ENCODE data around the gene FOXK1. TPM values are rescaled to one million over a fixed set of nuclear protein-coding genes. Genes with fewer than 3 reads are reported as not detected.
"Not testable (repeated sequence)": the region's sequence is repeated elsewhere in the genome, so short reads cannot be mapped to it uniquely, and the experiment has no call there.

FOXK1 gene
- total RNA-seq, 2 experiments from 2014 or later = 38.5 to 39.6 TPM

DNA sequence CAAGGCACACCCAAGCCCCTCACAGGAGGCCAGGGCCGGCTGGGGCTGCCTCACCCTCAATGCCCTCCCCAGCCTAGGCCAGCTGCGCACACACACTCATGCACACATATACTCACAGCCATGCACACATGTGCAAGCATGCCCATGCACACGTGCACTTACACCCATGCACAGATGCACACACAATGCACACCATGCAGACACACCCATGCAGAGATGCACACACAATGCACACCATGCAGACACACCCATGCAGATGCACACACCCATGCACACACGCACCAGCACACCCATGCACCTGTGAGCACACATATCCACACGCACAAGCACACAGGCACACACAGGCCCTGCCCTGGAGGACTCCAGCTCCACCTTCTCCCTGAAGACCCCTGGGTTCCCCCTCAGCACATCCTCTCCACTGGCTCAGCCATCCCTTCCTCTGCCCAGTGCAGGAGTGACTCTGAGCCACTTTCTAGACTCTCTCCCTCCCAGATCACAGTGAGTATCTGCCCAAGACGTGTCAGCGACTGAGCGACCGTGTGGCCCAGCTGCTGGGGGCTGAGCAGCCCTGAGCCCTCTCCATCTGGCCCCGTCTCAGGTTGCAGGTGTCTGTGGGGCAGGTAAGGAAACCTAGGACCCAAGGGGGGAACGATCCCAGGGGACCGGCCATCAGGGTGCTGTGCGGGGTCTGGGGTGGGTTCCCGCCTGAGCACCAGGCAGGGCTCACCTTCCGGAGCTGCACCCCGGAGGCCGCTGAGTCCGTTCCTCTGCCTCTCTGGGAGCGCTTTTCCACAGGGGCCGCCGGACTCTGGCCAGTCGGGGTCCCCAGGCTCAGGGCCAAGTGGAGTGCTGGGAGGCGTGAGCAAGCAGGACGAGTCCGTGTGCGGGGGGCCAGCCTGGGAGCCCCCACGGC, 119.1 kb downstream of the FOXK1 start:
- H3K27me3 Mint-ChIP-seq = no peaks in the 10 kb centered on the region
- CTCF ChIA-PET = interaction anchor here (1.0 kb wide), 1 partner anchor 82 kb away, joined by 7 read pairs; the partner anchor contains the start of gene RADIL
- no peak overlapping the region for H3K4me3 Mint-ChIP-seq

GRCh38 chr7:4801839-4802231, 119.7 kb downstream of the FOXK1 start:
- intact Hi-C loops (cut with micrococcal nuclease) = no loop called here
- no peaks in the 10 kb centered on the region for H3K36me3 Mint-ChIP-seq (ENCODE audit: low read depth)
- CTCF ChIA-PET = no interaction called here
- TF ChIP-seq, protein P1, sequence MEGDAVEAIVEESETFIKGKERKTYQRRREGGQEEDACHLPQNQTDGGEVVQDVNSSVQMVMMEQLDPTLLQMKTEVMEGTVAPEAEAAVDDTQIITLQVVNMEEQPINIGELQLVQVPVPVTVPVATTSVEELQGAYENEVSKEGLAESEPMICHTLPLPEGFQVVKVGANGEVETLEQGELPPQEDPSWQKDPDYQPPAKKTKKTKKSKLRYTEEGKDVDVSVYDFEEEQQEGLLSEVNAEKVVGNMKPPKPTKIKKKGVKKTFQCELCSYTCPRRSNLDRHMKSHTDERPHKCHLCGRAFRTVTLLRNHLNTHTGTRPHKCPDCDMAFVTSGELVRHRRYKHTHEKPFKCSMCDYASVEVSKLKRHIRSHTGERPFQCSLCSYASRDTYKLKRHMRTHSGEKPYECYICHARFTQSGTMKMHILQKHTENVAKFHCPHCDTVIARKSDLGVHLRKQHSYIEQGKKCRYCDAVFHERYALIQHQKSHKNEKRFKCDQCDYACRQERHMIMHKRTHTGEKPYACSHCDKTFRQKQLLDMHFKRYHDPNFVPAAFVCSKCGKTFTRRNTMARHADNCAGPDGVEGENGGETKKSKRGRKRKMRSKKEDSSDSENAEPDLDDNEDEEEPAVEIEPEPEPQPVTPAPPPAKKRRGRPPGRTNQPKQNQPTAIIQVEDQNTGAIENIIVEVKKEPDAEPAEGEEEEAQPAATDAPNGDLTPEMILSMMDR (IDR thresholded peaks at IDR 0.05) = no peak
- DNase-seq = no peak
- H3K27me3 Mint-ChIP-seq = no peaks in the 10 kb centered on the region
- no peaks in the 10 kb centered on the region for H3K4me1 Mint-ChIP-seq (ENCODE audit: low read depth)
- no peak overlapping the region for H3K4me3 Mint-ChIP-seq
- ATAC-seq = no peak
- H3K27ac Mint-ChIP-seq = no peak overlapping the region
- H3K9me3 Mint-ChIP-seq = no peaks in the 10 kb centered on the region
- POLR2A ChIA-PET = no interaction called here

More for the DNA sequence above, 119.1 kb downstream of the FOXK1 start:
- POLR2A ChIA-PET = no interaction called here
- intact Hi-C loops (cut with micrococcal nuclease) = no loop called here
- TF ChIP-seq, protein P1 (IDR thresholded peaks at IDR 0.05) = no peak
- Mint-ChIP-seq H3K36me3 (ENCODE audit: low read depth) (no peaks in the 10 kb centered on the region), H3K27ac (no peak overlapping the region), H3K9me3 (no peaks in the 10 kb centered on the region), H3K4me1 (ENCODE audit: low read depth) (no peaks in the 10 kb centered on the region)
- ATAC-seq (no peak), DNase-seq (no peak)

DNA sequence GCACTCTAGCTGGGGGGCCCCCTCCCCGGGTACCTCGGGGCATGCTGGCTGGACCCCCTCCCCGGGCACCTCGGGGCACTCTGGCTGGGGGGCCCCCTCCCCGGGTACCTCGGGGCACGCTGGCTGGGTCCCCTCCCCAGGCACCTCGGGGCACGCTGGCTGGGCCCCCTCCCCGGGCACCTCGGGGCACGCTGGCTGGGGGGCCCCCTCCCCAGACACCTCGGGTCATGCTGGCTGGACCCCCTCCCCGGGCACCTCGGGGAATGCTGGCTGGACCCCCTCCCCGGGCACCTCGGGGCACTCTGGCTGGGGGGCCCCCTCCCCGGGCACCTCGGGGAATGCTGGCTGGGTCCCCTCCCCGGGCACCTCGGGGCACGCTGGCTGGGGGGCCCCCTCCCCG, 120.5 kb downstream of the FOXK1 start:
- H3K27ac Mint-ChIP-seq; intact Hi-C loops (cut with micrococcal nuclease); CTCF ChIA-PET; H3K9me3 Mint-ChIP-seq; H3K27me3 Mint-ChIP-seq; H3K4me3 Mint-ChIP-seq; H3K36me3 Mint-ChIP-seq (ENCODE audit: low read depth); POLR2A ChIA-PET; H3K4me1 Mint-ChIP-seq (ENCODE audit: low read depth); ATAC-seq; DNase-seq: not testable (repeated sequence)

DNA sequence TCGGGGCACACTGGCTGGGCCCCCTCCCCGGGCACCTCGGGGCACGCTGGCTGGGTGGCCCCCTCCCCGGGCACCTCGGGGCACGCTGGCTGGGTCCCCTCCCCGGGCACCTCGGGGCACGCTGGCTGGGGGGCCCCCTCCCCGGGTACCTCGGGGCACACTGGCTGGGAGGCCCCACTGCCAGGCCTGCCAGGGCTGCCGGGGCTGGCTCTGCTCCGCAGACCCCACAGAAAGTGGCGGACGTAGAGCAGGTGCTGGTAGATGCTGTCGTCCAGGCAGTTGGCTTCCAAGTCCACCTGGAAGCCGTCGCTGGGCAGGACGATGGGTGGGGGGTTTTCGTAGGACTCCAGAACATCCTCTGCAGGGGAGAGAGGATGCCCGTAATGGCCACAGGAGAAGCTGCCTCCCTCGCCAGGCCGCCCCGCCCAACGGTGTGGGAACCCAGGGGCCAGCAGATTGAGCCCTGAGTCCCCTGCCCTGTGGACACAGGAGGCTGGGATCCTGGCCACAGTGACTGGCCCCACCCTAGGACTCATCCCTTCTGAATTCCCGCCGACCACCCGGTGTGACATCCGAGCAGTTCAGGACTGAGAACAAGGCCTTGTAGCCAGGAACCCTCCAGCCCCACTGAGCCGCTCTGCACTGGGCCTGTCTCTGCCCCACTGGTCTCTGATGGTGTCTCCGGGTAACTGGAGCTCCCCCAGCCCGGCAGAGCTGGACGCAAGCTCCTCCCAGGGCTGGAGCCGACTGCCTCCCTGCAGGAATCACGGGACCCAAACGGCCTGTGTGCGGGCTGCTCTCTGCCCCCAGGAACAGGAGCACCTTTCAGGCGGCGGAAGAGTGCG, 121.5 kb downstream of the FOXK1 start:
- CTCF ChIA-PET = no interaction called here
- ATAC-seq (no peak), DNase-seq (no peak)
- TF ChIP-seq, protein P1 (IDR thresholded peaks at IDR 0.05) = no peak
- no peak overlapping the region for H3K4me3 Mint-ChIP-seq
- intact Hi-C loops (cut with micrococcal nuclease) = no loop called here
- H3K9me3 Mint-ChIP-seq = no peaks in the 10 kb centered on the region
- H3K27ac Mint-ChIP-seq = no peak overlapping the region
- H3K4me1 Mint-ChIP-seq (ENCODE audit: low read depth) = no peaks in the 10 kb centered on the region
- no peaks in the 10 kb centered on the region for H3K27me3 Mint-ChIP-seq
- POLR2A ChIA-PET = no interaction called here
- no peaks in the 10 kb centered on the region for H3K36me3 Mint-ChIP-seq (ENCODE audit: low read depth)

DNA sequence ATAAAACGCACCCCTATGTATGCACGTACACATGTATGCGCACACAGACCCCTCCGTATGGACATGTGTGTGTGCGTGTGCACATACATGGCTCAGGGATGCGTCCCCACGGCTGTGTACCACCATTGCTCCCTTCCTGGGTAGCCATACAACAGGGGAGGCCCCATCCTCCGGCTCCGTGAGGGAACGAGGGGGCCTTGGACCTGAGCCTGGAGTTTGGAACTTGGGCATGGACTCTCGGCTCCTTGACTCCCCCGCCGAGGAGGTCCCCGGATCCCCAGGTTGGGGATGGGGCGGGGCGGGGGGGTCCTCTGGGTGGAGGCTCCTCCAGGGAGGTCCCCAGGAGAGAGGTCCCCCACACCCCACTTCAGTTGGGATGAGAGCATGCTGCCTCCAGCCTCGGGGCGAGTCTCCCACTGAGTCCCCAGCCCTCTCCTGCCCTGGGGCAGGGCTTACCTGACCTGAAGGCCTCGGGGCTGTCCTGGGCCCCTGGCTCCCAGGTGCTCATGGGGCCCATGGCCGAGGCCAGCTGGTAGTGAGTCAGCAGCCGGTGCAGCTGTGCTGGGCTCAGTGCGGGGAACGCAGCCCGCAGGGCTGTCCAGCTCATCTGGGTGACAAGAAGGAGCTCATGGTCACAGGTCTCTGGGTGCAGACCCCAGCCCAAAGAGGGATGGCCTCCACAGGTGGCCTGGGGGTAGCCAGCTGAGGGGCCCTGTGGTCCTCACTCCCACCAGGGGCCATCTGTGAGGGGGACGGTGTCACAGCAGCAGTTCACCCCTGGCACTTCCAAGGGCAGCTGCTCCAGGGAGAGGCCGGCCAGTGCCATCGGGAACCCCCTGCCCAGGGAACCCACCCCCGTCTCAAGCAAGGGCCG, 123.3 kb downstream of the FOXK1 start:
- POLR2A ChIA-PET = no interaction called here

More for the DNA sequence above, 123.3 kb downstream of the FOXK1 start:
- H3K4me1 Mint-ChIP-seq (ENCODE audit: low read depth) = peaks cover 5% of the 10 kb centered on the region
- no peaks in the 10 kb centered on the region for H3K9me3 Mint-ChIP-seq
- ATAC-seq (no peak), DNase-seq (no peak)
- no peak overlapping the region for H3K4me3 Mint-ChIP-seq
- H3K27me3 Mint-ChIP-seq = no peaks in the 10 kb centered on the region
- TF ChIP-seq, protein P1 (IDR thresholded peaks at IDR 0.05) = no peak
- CTCF ChIA-PET = no interaction called here
- H3K27ac Mint-ChIP-seq = no peak overlapping the region
- intact Hi-C loops (cut with micrococcal nuclease) = no loop called here
- H3K36me3 Mint-ChIP-seq (ENCODE audit: low read depth) = no peaks in the 10 kb centered on the region
